Endothelial cell of umbilical vein (primary cell): Measurements from ENCODE around the gene VWA8. TPM values are rescaled to one million over a fixed set of nuclear protein-coding genes. Genes with fewer than 3 reads are reported as not detected.

Experiments
- BruUV-seq: library from RNA; stranded (reverse); fragments of 400-500 nt; replicated peaks from 2 replicates; lab custom pipeline; 2021; lab: Mats Ljungman, UMichigan
- CTCF ChIA-PET: fragments of 300-600, 350-600 bp; sonication (Branson Sonifier 250); formaldehyde crosslinking; loops from one replicate; lab custom pipeline; 2021; ENCODE audit warnings: antibody characterized with exemption, inconsistent platforms; lab: Charles Lee
- POLR2A ChIA-PET: fragments of 300-600, 350-600 bp; sonication (Branson Sonifier 250); formaldehyde crosslinking; loops from one replicate; lab custom pipeline; 2021; ENCODE audit warnings: antibody characterized with exemption, inconsistent platforms; lab: Charles Lee
- DNase-seq: peaks from one replicate; pipeline ENCODE4 v3.0.0-alpha.2; 2011; ENCODE audit warnings: low read depth, low spot score
- FAIRE-seq: peaks from 2 replicates; lab custom pipeline; 2011; peaks lifted over from hg19 to GRCh38; lab: Jason Lieb, UNC
- H2AFZ ChIP-seq: 2 replicates; pipeline ENCODE4 v1.6.0; 2012; ENCODE audit warnings: low read depth, low read length, control low read depth, inconsistent platforms
- H3K27ac ChIP-seq: 2 replicates; pipeline ENCODE4 v1.5.1; 2011; ENCODE audit warnings: low read depth, mild to moderate bottlenecking, control low read depth, low read length, moderate library complexity; ENCODE audit not compliant: insufficient read depth
- H3K27me3 ChIP-seq, 2 experiments: 2 replicates each; pipeline versions ENCODE4 v1.6.0 to v1.6.1; 2011; ENCODE audit warnings: low read length in 2 of 2, mixed read lengths in 1 of 2; ENCODE audit not compliant: control insufficient read depth in 2 of 2, insufficient read depth in 2 of 2
- H3K36me3 ChIP-seq, 2 experiments: 2 replicates in 1 of 2; 3 replicates in 1 of 2; pipeline ENCODE4 v1.5.1; 2011; ENCODE audit warnings: low read length in 2 of 2, mild to moderate bottlenecking in 1 of 2, moderate library complexity in 1 of 2; ENCODE audit not compliant: control insufficient read depth in 2 of 2, insufficient read depth in 2 of 2; ENCODE audit errors: extremely low read depth in 1 of 2
- H3K4me1 ChIP-seq: 3 replicates; pipeline ENCODE4 v1.5.1; 2011; ENCODE audit warnings: mild to moderate bottlenecking, low read length; ENCODE audit not compliant: control insufficient read depth, insufficient read depth; ENCODE audit errors: extremely low read depth
- H3K4me2 ChIP-seq: 2 replicates; pipeline ENCODE4 v1.6.1; 2011; ENCODE audit warnings: low read length, control low read depth, mixed read lengths; ENCODE audit not compliant: insufficient read depth
- H3K4me3 ChIP-seq, 3 experiments: fragments of 200-600 bp in 1 of 3; sonication (generic), shearing (Covaris generic) in 1 of 3; replicated peaks in 1 of 3; 2 replicates each; pipeline ENCODE4 v1.5.1; 2011 to 2016; ENCODE audit warnings: control low read depth in 3 of 3, low read length in 3 of 3, mild to moderate bottlenecking in 2 of 3, inconsistent platforms in 1 of 3, low read depth in 1 of 3, moderate library complexity in 1 of 3; ENCODE audit not compliant: insufficient read depth in 1 of 3
- H3K79me2 ChIP-seq: 2 replicates; pipeline ENCODE4 v1.6.0; 2012; ENCODE audit warnings: low read length, inconsistent platforms; ENCODE audit not compliant: control insufficient read depth, insufficient read depth
- H3K9ac ChIP-seq: replicated peaks from 2 replicates; pipeline ENCODE3; 2011; ENCODE audit warnings: low read length, control low read depth; ENCODE audit not compliant: insufficient read depth; ENCODE audit errors: extremely low read depth
- H3K9me1 ChIP-seq: replicated peaks from 3 replicates; pipeline ENCODE4 v1.6.0; 2011; ENCODE audit warnings: mild to moderate bottlenecking, low read length; ENCODE audit not compliant: control insufficient read depth, insufficient read depth; ENCODE audit errors: extremely low read depth
- H3K9me3 ChIP-seq: replicated peaks from 2 replicates; pipeline ENCODE4 v1.5.1; 2012; ENCODE audit warnings: low read length, inconsistent platforms; ENCODE audit not compliant: control insufficient read depth, insufficient read depth
- H4K20me1 ChIP-seq: replicated peaks from 2 replicates; pipeline ENCODE3; 2011; ENCODE audit warnings: mild to moderate bottlenecking, low read length; ENCODE audit not compliant: control insufficient read depth, insufficient read depth; ENCODE audit errors: extremely low read depth
- CTCF ChIP-seq, 2 donors: IDR thresholded peaks; 1 replicate in 1 of 2; 2 replicates in 1 of 2; pipeline ENCODE4 v1.5.1; 2011; ENCODE audit warnings: low read length in 2 of 2, mild to moderate bottlenecking in 2 of 2, moderate library complexity in 2 of 2, control low read depth in 1 of 2, inconsistent platforms in 1 of 2, low read depth in 1 of 2; ENCODE audit not compliant: insufficient read depth in 1 of 2; ENCODE audit errors: extremely low read depth in 1 of 2
- EZH2 ChIP-seq: IDR thresholded peaks from 2 replicates; pipeline ENCODE4 v1.6.1; 2012; ENCODE audit warnings: borderline replicate concordance, low read depth, mild to moderate bottlenecking, moderate library complexity, low read length, inconsistent platforms; ENCODE audit not compliant: severe bottlenecking
- FOS ChIP-seq: IDR thresholded peaks from 2 replicates; pipeline ENCODE4 v1.6.1; 2011; ENCODE audit warnings: mild to moderate bottlenecking, low read length, moderate library complexity, borderline replicate concordance; ENCODE audit not compliant: insufficient read depth
- GATA2 ChIP-seq: IDR thresholded peaks from 2 replicates; pipeline ENCODE4 v1.7.0; 2011; ENCODE audit warnings: low read depth, mild to moderate bottlenecking, moderate library complexity, mixed read lengths, low read length; ENCODE audit not compliant: insufficient read length, insufficient read depth
- JUN ChIP-seq: IDR thresholded peaks from 2 replicates; pipeline ENCODE4 v1.6.1; 2011; ENCODE audit warnings: borderline replicate concordance, low read depth; ENCODE audit not compliant: insufficient read length, insufficient read depth
- MAX ChIP-seq: IDR thresholded peaks from 2 replicates; pipeline ENCODE4 v1.6.1; 2011; ENCODE audit not compliant: insufficient read depth, insufficient read length
- MYC ChIP-seq: IDR thresholded peaks from one replicate; pipeline ENCODE4 v1.6.1; 2011; ENCODE audit warnings: mild to moderate bottlenecking, low read depth, low read length
- POLR2AphosphoS5 ChIP-seq: IDR thresholded peaks from 2 replicates; pipeline ENCODE4 v1.6.1; 2012; ENCODE audit warnings: low read depth, mild to moderate bottlenecking, control low read depth, low read length, moderate library complexity; ENCODE audit not compliant: insufficient read depth
- dilution Hi-C: fragments of 300-500 bp; cut with MboI; formaldehyde crosslinking; loops from one replicate; pipeline ENCODE4 v1.15.0; 2019; ENCODE audit warnings: low sequenced_read_pairs; ENCODE audit not compliant: extremely low pct_ligation_motif_present
- intact Hi-C: fragments of 100-400 bp; cut with micrococcal nuclease; formaldehyde crosslinking; loops from one replicate; pipeline ENCODE4 v1.10.0; 2022
- polyA plus RNA-seq, 4 experiments: library from polyadenylated mRNA; depleted of rRNA in 3 of 4; stranded (reverse) in 3 of 4; unstranded in 1 of 4; fragments of >200 nt; gene quantifications; 2 replicates each; pipeline versions ENCODE4 v1.2.1 to v1.2.3, GENCODE V29; 2011 to 2012; ENCODE audit warnings: missing spikeins in 1 of 4
- total RNA-seq: library from RNA; stranded (reverse); gene quantifications from 2 replicates; pipeline ENCODE4 v1.2.3, GENCODE V29; 2021

Gene VWA8
- total and polyA plus RNA-seq, 2 donors (not counting 3 experiments of a cell fraction or from before 2014, with no cell fraction given), result 2.9 to 11.3 TPM

- Histone ChIP-seq H3K4me2 (peak overlapping the region; percentile 94), H3K27ac (peak overlapping the region; percentile 2), H3K79me2 (peaks cover 2% of the 10 kb centered on the region), H3K9me3 (no peaks in the 10 kb centered on the region), H4K20me1 (no peaks in the 10 kb centered on the region), H3K4me3 (peak overlapping the region; percentile 52 to 61 (median 54)), H3K9me1 (no peaks in the 10 kb centered on the region), H3K36me3 (no peaks in the 10 kb centered on the region), H3K4me1 (peaks cover 8% of the 10 kb centered on the region), H3K9ac (peak overlapping the region; percentile 63), H3K27me3 (no peaks in the 10 kb centered on the region), H2AFZ (peak overlapping the region; percentile 99)
- CTCF ChIA-PET, result interaction anchor here (0.5 to 4.2 kb wide), 10 partner anchors 9 to 307 kb away, joined by 3 to 25 read pairs (median 4); partner anchors contain the start of gene DGKH
- DNase-seq (peak; percentile 37), FAIRE-seq (no peak)
- TF ChIP-seq CTCF (IDR thresholded peaks at IDR 0.05; ENCODE audit: extremely low read depth in 1 of 2, insufficient read depth in 1 of 2, low read depth in 1 of 2, low read length in 2 of 2), result no peak
- TF ChIP-seq JUN, result no peak
- TF ChIP-seq FOS, result no peak
- TF ChIP-seq MAX, result no peak
- TF ChIP-seq MYC, result no peak
- no peak for TF ChIP-seq GATA2
- TF ChIP-seq POLR2AphosphoS5, result no peak
- TF ChIP-seq EZH2, result no peak
- POLR2A ChIA-PET, result interaction anchor here (1.3 kb wide), 1 partner anchor 80 kb away, joined by 5 read pairs; no protein-coding TSS in a partner anchor
- intact Hi-C loops (loop anchor here (2.0 to 5.0 kb wide), 3 partner anchors 43 to 898 kb away; partner anchors contain the start of gene WBP4), dilution Hi-C loops (no loop called here)
- no TSS peak for BruUV-seq
These were observed 685 bp downstream of the VWA8 start for GRCh38 chr13:41960211-41960636.
